Gastroesophageal sphincter (tissue), 4 donors: ENCODE measurements around the gene APLNR. TPM values are rescaled to one million over a fixed set of nuclear protein-coding genes. Genes with fewer than 3 reads are reported as not detected.

Experiments used
- ATAC-seq: fragments of 150-250 bp; one replicate; pipeline ENCODE4 v1.9.1; 2016; ENCODE audit warnings: mild to moderate bottlenecking, moderate library complexity
- H3K27ac ChIP-seq, 4 donors: fragments of 200-600 bp; sonication (generic) in 3 of 4; 1 replicate in 3 of 4; 2 replicates in 1 of 4; pipeline ENCODE4 v1.5.1; 2016 to 2019
- H3K27me3 ChIP-seq: fragments of 200-600 bp; sonication (generic); one replicate; pipeline ENCODE4 v1.5.1; 2019
- H3K36me3 ChIP-seq, 2 donors: fragments of 200-600 bp; sonication (generic); one replicate each; pipeline ENCODE4 v1.5.1; 2019; ENCODE audit warnings: control low read depth in 1 of 2
- H3K4me1 ChIP-seq, 3 donors: fragments of 200-600 bp; sonication (generic); 1 replicate in 2 of 3; 2 replicates in 1 of 3; pipeline ENCODE4 v1.5.1; 2016 to 2019; ENCODE audit warnings: control low read depth in 2 of 3
- H3K4me3 ChIP-seq, 2 donors: fragments of 200-600 bp; sonication (generic); one replicate each; pipeline ENCODE4 v1.5.1; 2019; ENCODE audit warnings: mild to moderate bottlenecking in 1 of 2, moderate library complexity in 1 of 2
- H3K9me3 ChIP-seq, 3 donors: fragments of 200-600 bp; sonication (generic); one replicate each; pipeline ENCODE4 v1.5.1; 2017 to 2019; ENCODE audit warnings: control low read depth in 2 of 3
- CTCF ChIP-seq, 4 experiments: fragments of 200-600 bp in 2 of 4; fragments of 450-650 bp in 2 of 4; sonication (generic) in 1 of 4; IDR thresholded peaks; one replicate each; pipeline ENCODE4 v1.5.1; 2017 to 2019; ENCODE audit warnings: antibody characterized with exemption in 4 of 4, mild to moderate bottlenecking in 2 of 4, moderate library complexity in 2 of 4
- EP300 ChIP-seq: sonication (generic); formaldehyde crosslinking; IDR thresholded peaks from one replicate; pipeline ENCODE4 v1.6.1; 2017; ENCODE audit warnings: antibody characterized with exemption, mild to moderate bottlenecking
- POLR2A ChIP-seq, 2 donors: fragments of 450-650 bp; IDR thresholded peaks; one replicate each; pipeline ENCODE4 v1.6.1; 2017; ENCODE audit warnings: antibody characterized with exemption in 2 of 2, mild to moderate bottlenecking in 2 of 2, moderate library complexity in 1 of 2
- POLR2AphosphoS5 ChIP-seq: sonication (generic); formaldehyde crosslinking; IDR thresholded peaks from one replicate; pipeline ENCODE4 v1.6.1; 2017; ENCODE audit warnings: antibody characterized with exemption
- WGBS, 2 donors: methylation state at CpG; one replicate each; pipeline ENCODE4 v1.1.5; 2018; ENCODE audit warnings: low coverage in 1 of 2; 5-methylcytosine and 5-hydroxymethylcytosine counted together
- total RNA-seq, 4 donors: library from RNA; depleted of rRNA; stranded (reverse); fragments of >200 nt; gene quantifications; one replicate each; pipeline ENCODE4 v1.1.0, GENCODE V29; 2016

APLNR gene
- total RNA-seq, 4 donors from 2014 or later: 2.2 to 3.7 (median 2.4) TPM

- ATAC-seq: no peak
These were observed 14.5 kb upstream of the APLNR start for GRCh38 chr11:57251491-57252104.

GRCh38 chr11:57251037-57251436, 14.0 kb upstream of the APLNR start:
- Histone ChIP-seq H3K4me1 (peaks cover 0 to 18% (median 0%) of the 10 kb centered on the region in 3 donors), H3K4me3 (no peak overlapping the region), H3K27ac (no peak overlapping the region), H3K27me3 (no peaks in the 10 kb centered on the region), H3K36me3 (no peaks in the 10 kb centered on the region), H3K9me3 (no peaks in the 10 kb centered on the region)
- WGBS, 2 donors: 64 to 100% methylated on average over 1 to 2 of the region's 2 CpGs
- TF ChIP-seq CTCF (IDR thresholded peaks at IDR 0.05): no peak
- no peak for TF ChIP-seq POLR2A (IDR thresholded peaks at IDR 0.05)
- TF ChIP-seq POLR2AphosphoS5: no peak
- no peak for TF ChIP-seq EP300
- ATAC-seq: no peak

More at GRCh38 chr11:57251491-57252104, 14.5 kb upstream of the APLNR start:
- Histone ChIP-seq H3K4me1 (peaks cover 0 to 18% (median 0%) of the 10 kb centered on the region in 3 donors), H3K27me3 (no peaks in the 10 kb centered on the region), H3K36me3 (no peaks in the 10 kb centered on the region), H3K27ac (no peak overlapping the region), H3K9me3 (peaks cover 0 to 3% (median 0%) of the 10 kb centered on the region in 3 donors), H3K4me3 (no peak overlapping the region)
- TF ChIP-seq POLR2AphosphoS5 (no peak), POLR2A (IDR thresholded peaks at IDR 0.05) (no peak), CTCF (IDR thresholded peaks at IDR 0.05) (no peak), EP300 (no peak)
- 22 to 41% methylated on average over 4 to 5 of the region's 5 CpGs for WGBS, 2 donors

GRCh38 chr11:57249384-57250319, 12.6 kb upstream of the APLNR start:
- WGBS, 2 donors: 25 to 28% methylated on average over 8 to 10 of the region's 10 CpGs
- Histone ChIP-seq H3K4me1 (peaks cover 0 to 18% (median 0%) of the 10 kb centered on the region in 3 donors), H3K36me3 (no peaks in the 10 kb centered on the region), H3K4me3 (no peak overlapping the region), H3K27ac (peak overlapping the region in 3 of 4 donors; percentile 27 to 51 (median 30)), H3K9me3 (no peaks in the 10 kb centered on the region), H3K27me3 (no peaks in the 10 kb centered on the region)
- peak; percentile 42 for ATAC-seq
- TF ChIP-seq CTCF (IDR thresholded peaks at IDR 0.05) (peak; percentile 75 to 90 (median 83)), EP300 (no peak)

GRCh38 chr11:57248780-57249383, 11.8 kb upstream of the APLNR start:
- peak; percentile 78 for ATAC-seq
- 20 to 27% methylated on average over 4 to 6 of the region's 9 CpGs for WGBS, 2 donors
- Histone ChIP-seq H3K4me1 (peaks cover 0 to 18% (median 0%) of the 10 kb centered on the region in 3 donors), H3K27ac (peak overlapping the region in 3 of 4 donors; percentile 27 to 51 (median 30)), H3K4me3 (no peak overlapping the region), H3K27me3 (no peaks in the 10 kb centered on the region), H3K36me3 (no peaks in the 10 kb centered on the region), H3K9me3 (no peaks in the 10 kb centered on the region)
- TF ChIP-seq CTCF (IDR thresholded peaks at IDR 0.05) (peak in 3 of 4 experiments; percentile 47 to 67 (median 56)), POLR2A (IDR thresholded peaks at IDR 0.05) (no peak), EP300 (no peak), POLR2AphosphoS5 (no peak)
